Kidney tubule cell (primary cell): Measurements from ENCODE around the gene PRIM1.
A peak's percentile ranks its signal among the peaks of the same experiment; 100 is the strongest.
"Not testable (repeated sequence)": the region's sequence is repeated elsewhere in the genome, so short reads cannot be mapped to it uniquely, and the experiment has no call there.

Experiments
- DNase-seq: peaks from one replicate; pipeline ENCODE4 v3.0.0-alpha.2; 2018; ENCODE audit warnings: low spot score

PRIM1 gene

GRCh38 chr12:56760460-56760859, 8.3 kb upstream of the PRIM1 start:
- DNase-seq, result no peak

GRCh38 chr12:56759263-56759908, 7.3 kb upstream of the PRIM1 start:
- no peak for DNase-seq

- DNase-seq, result no peak
Observed at GRCh38 chr12:56758728-56759262, 6.7 kb upstream of the PRIM1 start.

GRCh38 chr12:56757971-56758370, 5.8 kb upstream of the PRIM1 start:
- DNase-seq, result not testable (repeated sequence)

- no peak for DNase-seq
Observed at GRCh38 chr12:56753566-56753965, 1.4 kb upstream of the PRIM1 start.

- not testable (repeated sequence) for DNase-seq
Observed at GRCh38 chr12:56750596-56750995, 1.5 kb downstream of the PRIM1 start.

- DNase-seq, result no peak
Observed at GRCh38 chr12:56749853-56750252, 2.3 kb downstream of the PRIM1 start.

GRCh38 chr12:56749359-56749758, 2.8 kb downstream of the PRIM1 start:
- DNase-seq, result no peak

- no peak for DNase-seq
Observed at GRCh38 chr12:56728139-56728861, 23.8 kb downstream of the PRIM1 start.

GRCh38 chr12:56726196-56726675, 25.9 kb downstream of the PRIM1 start:
- DNase-seq, result not testable (repeated sequence)

GRCh38 chr12:56725723-56726102, 26.4 kb downstream of the PRIM1 start:
- DNase-seq, result no peak

- DNase-seq, result peak; percentile 98
Observed at GRCh38 chr12:56724972-56725722, 27.0 kb downstream of the PRIM1 start, which contains the start of gene NACA. NACA (minus strand) TSS chr12:56725299; CDS start chr12:56724521, 778 bp downstream.

- peak; percentile 25 for DNase-seq
Observed at GRCh38 chr12:56724701-56724971, 27.5 kb downstream of the PRIM1 start.

- peak; percentile 59 for DNase-seq
Observed at GRCh38 chr12:56723889-56724700, 28.0 kb downstream of the PRIM1 start.

- DNase-seq, result no peak
Observed at GRCh38 chr12:56723352-56723751, 28.8 kb downstream of the PRIM1 start.

GRCh38 chr12:56722832-56723231, 29.3 kb downstream of the PRIM1 start:
- DNase-seq, result no peak

GRCh38 chr12:56721721-56722120, 30.4 kb downstream of the PRIM1 start:
- no peak for DNase-seq

- no peak for DNase-seq
Observed at GRCh38 chr12:56721216-56721615, 30.9 kb downstream of the PRIM1 start.

- no peak for DNase-seq
Observed at GRCh38 chr12:56720731-56721151, 31.4 kb downstream of the PRIM1 start.

- DNase-seq, result no peak
Observed at GRCh38 chr12:56719056-56719455, 33.1 kb downstream of the PRIM1 start.

GRCh38 chr12:56718636-56719035, 33.5 kb downstream of the PRIM1 start:
- no peak for DNase-seq

- no peak for DNase-seq
Observed at GRCh38 chr12:56718149-56718548, 34.0 kb downstream of the PRIM1 start.
